Liver (tissue), 9 donors: ENCODE data around the gene IQCM. TPM values are rescaled to one million over a fixed set of nuclear protein-coding genes. Genes with fewer than 3 reads are reported as not detected.

Experiments
- DNase-seq: peaks from one replicate; pipeline ENCODE4 v3.0.0-alpha.2; 2017; ENCODE audit warnings: low spot score
- H3K27ac ChIP-seq, 2 donors: one replicate each; pipeline ENCODE4 v1.7.0; 2013; ENCODE audit warnings: inconsistent platforms in 2 of 2, low read length in 2 of 2, control low read depth in 1 of 2, low read depth in 1 of 2, mild to moderate bottlenecking in 1 of 2
- H3K27me3 ChIP-seq, 4 donors: one replicate each; pipeline versions ENCODE4 v1.6.1 to v1.7.0; 2013; ENCODE audit warnings: low read length in 3 of 4, inconsistent platforms in 1 of 4, mild to moderate bottlenecking in 1 of 4, moderate library complexity in 1 of 4; ENCODE audit not compliant: control insufficient read depth in 4 of 4, insufficient read depth in 4 of 4
- H3K36me3 ChIP-seq, 4 donors: one replicate each; pipeline versions ENCODE4 v1.6.1 to v1.7.0; 2013; ENCODE audit warnings: low read length in 3 of 4, mild to moderate bottlenecking in 3 of 4, low read depth in 1 of 4, moderate library complexity in 1 of 4; ENCODE audit not compliant: control insufficient read depth in 4 of 4, insufficient read depth in 3 of 4
- H3K4me1 ChIP-seq, 4 donors: one replicate each; pipeline versions ENCODE4 v1.6.1 to v1.7.0; 2013; ENCODE audit warnings: low read length in 3 of 4, mild to moderate bottlenecking in 3 of 4, moderate library complexity in 1 of 4; ENCODE audit not compliant: control insufficient read depth in 4 of 4, insufficient read depth in 4 of 4
- H3K4me3 ChIP-seq, 3 donors: one replicate each; pipeline versions ENCODE4 v1.6.1 to v1.7.0; 2013; ENCODE audit warnings: low read length in 3 of 3, control low read depth in 1 of 3, low read depth in 1 of 3, mild to moderate bottlenecking in 1 of 3
- H3K9ac ChIP-seq, 2 donors: one replicate each; pipeline ENCODE4 v1.7.0; 2013; ENCODE audit warnings: low read length in 2 of 2, mild to moderate bottlenecking in 2 of 2, moderate library complexity in 2 of 2, control low read depth in 1 of 2, low read depth in 1 of 2
- H3K9me3 ChIP-seq, 4 donors: one replicate each; pipeline versions ENCODE4 v1.6.1 to v1.7.0; 2013; ENCODE audit warnings: low read length in 3 of 4; ENCODE audit not compliant: control insufficient read depth in 4 of 4
- EGR1 ChIP-seq, 2 donors: IDR thresholded peaks; 2 replicates each; pipeline ENCODE4 v1.6.1; 2016 to 2018; ENCODE audit warnings: antibody characterized with exemption in 2 of 2, low read depth in 2 of 2
- FOXA1 ChIP-seq: IDR thresholded peaks from 2 replicates; pipeline ENCODE4 v1.6.1; 2016; ENCODE audit warnings: antibody characterized with exemption
- FOXA2 ChIP-seq: IDR thresholded peaks from 2 replicates; pipeline ENCODE4 v1.6.1; 2016; ENCODE audit warnings: antibody characterized with exemption
- GABPA ChIP-seq, 2 donors: IDR thresholded peaks in 1 of 2; conservative IDR thresholded peaks in 1 of 2; 2 replicates each; pipeline ENCODE4 v1.6.1; 2016; ENCODE audit warnings: antibody characterized with exemption in 2 of 2, mild to moderate bottlenecking in 1 of 2, moderate library complexity in 1 of 2
- HNF4A ChIP-seq, 2 donors: conservative IDR thresholded peaks; 2 replicates each; pipeline ENCODE4 v1.6.1; 2016; ENCODE audit warnings: antibody characterized with exemption in 2 of 2, mild to moderate bottlenecking in 2 of 2
- HNF4G ChIP-seq: IDR thresholded peaks from 2 replicates; pipeline ENCODE4 v1.6.1; 2016; ENCODE audit warnings: antibody characterized with exemption
- JUND ChIP-seq, 2 donors: IDR thresholded peaks; 2 replicates each; pipeline ENCODE4 v1.6.1; 2016; ENCODE audit warnings: antibody characterized with exemption in 2 of 2
- NR2F2 ChIP-seq: IDR thresholded peaks from 2 replicates; pipeline ENCODE4 v1.6.1; 2016; ENCODE audit warnings: antibody characterized with exemption
- RAD21 ChIP-seq, 2 donors: IDR thresholded peaks; 2 replicates each; pipeline ENCODE4 v1.6.1; 2016; ENCODE audit warnings: antibody characterized with exemption in 2 of 2, mild to moderate bottlenecking in 2 of 2
- RXRA ChIP-seq, 2 donors: IDR thresholded peaks; 2 replicates each; pipeline ENCODE4 v1.6.1; 2017 to 2018; ENCODE audit warnings: antibody characterized with exemption in 2 of 2, mild to moderate bottlenecking in 1 of 2
- SP1 ChIP-seq: IDR thresholded peaks from 2 replicates; pipeline ENCODE4 v1.6.1; 2018; ENCODE audit warnings: antibody characterized with exemption, mild to moderate bottlenecking
- TAF1 ChIP-seq: conservative IDR thresholded peaks from 2 replicates; pipeline ENCODE4 v1.6.1; 2016; ENCODE audit warnings: antibody characterized with exemption, mild to moderate bottlenecking
- YY1 ChIP-seq: IDR thresholded peaks from 2 replicates; pipeline ENCODE4 v1.6.1; 2016; ENCODE audit warnings: antibody characterized with exemption, mild to moderate bottlenecking
- WGBS: extraction: QIAGEN DNeasy Blood & Tissue Kit; methylation state at CpG from one replicate; pipeline ENCODE4 v1.1.7; 2013; 5-methylcytosine and 5-hydroxymethylcytosine counted together
- polyA plus RNA-seq, 2 donors: library from polyadenylated mRNA; stranded (reverse) in 1 of 2; unstranded in 1 of 2; fragments of 200-250 nt in 1 of 2; fragments of >200 nt in 1 of 2; fragmentation: Nextera tagmentation in 1 of 2; extraction: Ambion mirVana in 1 of 2; gene quantifications; one replicate each; pipeline versions ENCODE4 v1.2.1 to v1.2.3, GENCODE V29; 2013 to 2015
- total RNA-seq, 2 donors: library from RNA; depleted of rRNA; stranded (reverse); fragments of >200 nt; gene quantifications; one replicate each; pipeline ENCODE4 v1.2.3, GENCODE V29; 2014
- TF ChIP-seq, protein P1 (sequence below): IDR thresholded peaks from 2 replicates; pipeline ENCODE4 v1.6.1; 2016; ENCODE audit warnings: antibody characterized with exemption
- TF ChIP-seq, protein P2 (sequence below): fragments of 150-350 bp; IDR thresholded peaks from 2 replicates; pipeline ENCODE4 v1.5.1; 2017; ENCODE audit warnings: improper control_type of control experiment, low read depth, low read length; ENCODE audit not compliant: missing input control
- TF ChIP-seq, protein P3 (sequence below): IDR thresholded peaks from 2 replicates; pipeline ENCODE4 v1.6.1; 2016; ENCODE audit warnings: antibody characterized with exemption
- TF ChIP-seq, protein P4 (sequence below): IDR thresholded peaks from 2 replicates; pipeline ENCODE4 v1.6.1; 2016; ENCODE audit warnings: antibody characterized with exemption
- TF ChIP-seq, protein P5 (sequence below): IDR thresholded peaks from 2 replicates; pipeline ENCODE4 v1.6.1; 2016; ENCODE audit warnings: antibody characterized with exemption, mild to moderate bottlenecking
- donor health status: healthy.
- donor health status: healthy.
- donor health status: healthy.
- donor health status: healthy.
- donor health status: healthy.

The IQCM gene
- total and polyA plus RNA-seq, 4 donors: 0.08 TPM; not detected in 3

DNA sequence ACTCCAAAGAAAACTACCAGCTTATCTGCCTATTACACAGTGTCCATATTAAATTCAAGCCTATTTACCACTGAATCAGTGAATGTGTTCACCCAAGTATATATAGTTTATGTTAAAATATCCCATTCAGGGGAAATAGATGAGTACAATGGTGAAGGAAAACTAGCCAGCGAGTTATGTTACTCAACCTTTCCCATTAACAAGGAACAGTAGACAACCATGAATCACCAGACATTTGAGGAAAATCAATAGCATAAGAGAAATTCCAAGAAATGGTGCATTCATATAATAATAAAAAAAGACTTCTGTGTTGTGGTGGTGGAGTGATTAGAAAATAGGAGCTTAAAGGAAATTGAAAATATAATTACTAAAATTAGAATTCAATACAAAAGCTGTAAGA, 21.3 kb downstream of the IQCM start:
- Histone ChIP-seq H3K4me1 (peaks cover 0 to 2% (median 0%) of the 10 kb centered on the region in 4 donors), H3K9ac (no peak overlapping the region), H3K4me3 (no peak overlapping the region), H3K27ac (no peak overlapping the region), H3K9me3 (no peaks in the 10 kb centered on the region), H3K27me3 (no peaks in the 10 kb centered on the region), H3K36me3 (no peaks in the 10 kb centered on the region)
- 86% methylated on average over 1 of the region's 1 CpG for WGBS
- no peak for DNase-seq
- no peak for TF ChIP-seq NR2F2
- TF ChIP-seq, protein P1, sequence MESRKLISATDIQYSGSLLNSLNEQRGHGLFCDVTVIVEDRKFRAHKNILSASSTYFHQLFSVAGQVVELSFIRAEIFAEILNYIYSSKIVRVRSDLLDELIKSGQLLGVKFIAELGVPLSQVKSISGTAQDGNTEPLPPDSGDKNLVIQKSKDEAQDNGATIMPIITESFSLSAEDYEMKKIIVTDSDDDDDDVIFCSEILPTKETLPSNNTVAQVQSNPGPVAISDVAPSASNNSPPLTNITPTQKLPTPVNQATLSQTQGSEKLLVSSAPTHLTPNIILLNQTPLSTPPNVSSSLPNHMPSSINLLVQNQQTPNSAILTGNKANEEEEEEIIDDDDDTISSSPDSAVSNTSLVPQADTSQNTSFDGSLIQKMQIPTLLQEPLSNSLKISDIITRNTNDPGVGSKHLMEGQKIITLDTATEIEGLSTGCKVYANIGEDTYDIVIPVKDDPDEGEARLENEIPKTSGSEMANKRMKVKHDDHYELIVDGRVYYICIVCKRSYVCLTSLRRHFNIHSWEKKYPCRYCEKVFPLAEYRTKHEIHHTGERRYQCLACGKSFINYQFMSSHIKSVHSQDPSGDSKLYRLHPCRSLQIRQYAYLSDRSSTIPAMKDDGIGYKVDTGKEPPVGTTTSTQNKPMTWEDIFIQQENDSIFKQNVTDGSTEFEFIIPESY: no peak
- TF ChIP-seq, protein P2, sequence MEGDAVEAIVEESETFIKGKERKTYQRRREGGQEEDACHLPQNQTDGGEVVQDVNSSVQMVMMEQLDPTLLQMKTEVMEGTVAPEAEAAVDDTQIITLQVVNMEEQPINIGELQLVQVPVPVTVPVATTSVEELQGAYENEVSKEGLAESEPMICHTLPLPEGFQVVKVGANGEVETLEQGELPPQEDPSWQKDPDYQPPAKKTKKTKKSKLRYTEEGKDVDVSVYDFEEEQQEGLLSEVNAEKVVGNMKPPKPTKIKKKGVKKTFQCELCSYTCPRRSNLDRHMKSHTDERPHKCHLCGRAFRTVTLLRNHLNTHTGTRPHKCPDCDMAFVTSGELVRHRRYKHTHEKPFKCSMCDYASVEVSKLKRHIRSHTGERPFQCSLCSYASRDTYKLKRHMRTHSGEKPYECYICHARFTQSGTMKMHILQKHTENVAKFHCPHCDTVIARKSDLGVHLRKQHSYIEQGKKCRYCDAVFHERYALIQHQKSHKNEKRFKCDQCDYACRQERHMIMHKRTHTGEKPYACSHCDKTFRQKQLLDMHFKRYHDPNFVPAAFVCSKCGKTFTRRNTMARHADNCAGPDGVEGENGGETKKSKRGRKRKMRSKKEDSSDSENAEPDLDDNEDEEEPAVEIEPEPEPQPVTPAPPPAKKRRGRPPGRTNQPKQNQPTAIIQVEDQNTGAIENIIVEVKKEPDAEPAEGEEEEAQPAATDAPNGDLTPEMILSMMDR: no peak

DNA sequence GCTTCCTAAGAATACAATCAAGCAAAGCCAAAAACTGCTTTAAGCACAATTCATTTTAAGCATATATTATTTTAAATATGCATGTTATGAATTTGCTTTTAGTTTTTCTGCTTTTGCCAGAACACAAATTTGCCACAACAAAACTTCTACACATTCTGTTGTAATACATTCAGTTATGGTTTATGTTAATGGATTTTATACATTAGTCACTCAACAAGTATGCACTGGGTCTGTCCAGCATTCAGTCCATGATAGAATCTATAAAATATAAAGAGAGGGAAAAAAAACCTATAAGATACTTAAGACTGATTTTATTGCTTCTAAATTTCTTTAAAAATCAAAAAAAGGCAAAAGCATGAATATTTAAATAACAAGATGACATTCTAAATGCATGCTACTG, 22.2 kb downstream of the IQCM start:
- H3K27me3 ChIP-seq: no peaks in the 10 kb centered on the region
- TF ChIP-seq FOXA1 (no peak), RAD21 (IDR thresholded peaks at IDR 0.05) (no peak), EGR1 (IDR thresholded peaks at IDR 0.05; ENCODE audit: low read depth in 2 of 2) (no peak), FOXA2 (no peak), HNF4A (conservative IDR thresholded peaks at IDR 0.05) (no peak), TAF1 (no peak), HNF4G (no peak), JUND (IDR thresholded peaks at IDR 0.05) (no peak), GABPA (IDR thresholded peaks at IDR 0.05 in 1 of 2, conservative IDR thresholded peaks at IDR 0.05 in 1 of 2) (no peak), YY1 (no peak), NR2F2 (no peak), SP1 (no peak), RXRA (IDR thresholded peaks at IDR 0.05) (no peak)
- TF ChIP-seq, protein P3, sequence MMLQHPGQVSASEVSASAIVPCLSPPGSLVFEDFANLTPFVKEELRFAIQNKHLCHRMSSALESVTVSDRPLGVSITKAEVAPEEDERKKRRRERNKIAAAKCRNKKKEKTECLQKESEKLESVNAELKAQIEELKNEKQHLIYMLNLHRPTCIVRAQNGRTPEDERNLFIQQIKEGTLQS: no peak
- TF ChIP-seq, protein P2: no peak
- TF ChIP-seq, protein P4, sequence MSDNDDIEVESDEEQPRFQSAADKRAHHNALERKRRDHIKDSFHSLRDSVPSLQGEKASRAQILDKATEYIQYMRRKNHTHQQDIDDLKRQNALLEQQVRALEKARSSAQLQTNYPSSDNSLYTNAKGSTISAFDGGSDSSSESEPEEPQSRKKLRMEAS: no peak
- TF ChIP-seq, protein P5, sequence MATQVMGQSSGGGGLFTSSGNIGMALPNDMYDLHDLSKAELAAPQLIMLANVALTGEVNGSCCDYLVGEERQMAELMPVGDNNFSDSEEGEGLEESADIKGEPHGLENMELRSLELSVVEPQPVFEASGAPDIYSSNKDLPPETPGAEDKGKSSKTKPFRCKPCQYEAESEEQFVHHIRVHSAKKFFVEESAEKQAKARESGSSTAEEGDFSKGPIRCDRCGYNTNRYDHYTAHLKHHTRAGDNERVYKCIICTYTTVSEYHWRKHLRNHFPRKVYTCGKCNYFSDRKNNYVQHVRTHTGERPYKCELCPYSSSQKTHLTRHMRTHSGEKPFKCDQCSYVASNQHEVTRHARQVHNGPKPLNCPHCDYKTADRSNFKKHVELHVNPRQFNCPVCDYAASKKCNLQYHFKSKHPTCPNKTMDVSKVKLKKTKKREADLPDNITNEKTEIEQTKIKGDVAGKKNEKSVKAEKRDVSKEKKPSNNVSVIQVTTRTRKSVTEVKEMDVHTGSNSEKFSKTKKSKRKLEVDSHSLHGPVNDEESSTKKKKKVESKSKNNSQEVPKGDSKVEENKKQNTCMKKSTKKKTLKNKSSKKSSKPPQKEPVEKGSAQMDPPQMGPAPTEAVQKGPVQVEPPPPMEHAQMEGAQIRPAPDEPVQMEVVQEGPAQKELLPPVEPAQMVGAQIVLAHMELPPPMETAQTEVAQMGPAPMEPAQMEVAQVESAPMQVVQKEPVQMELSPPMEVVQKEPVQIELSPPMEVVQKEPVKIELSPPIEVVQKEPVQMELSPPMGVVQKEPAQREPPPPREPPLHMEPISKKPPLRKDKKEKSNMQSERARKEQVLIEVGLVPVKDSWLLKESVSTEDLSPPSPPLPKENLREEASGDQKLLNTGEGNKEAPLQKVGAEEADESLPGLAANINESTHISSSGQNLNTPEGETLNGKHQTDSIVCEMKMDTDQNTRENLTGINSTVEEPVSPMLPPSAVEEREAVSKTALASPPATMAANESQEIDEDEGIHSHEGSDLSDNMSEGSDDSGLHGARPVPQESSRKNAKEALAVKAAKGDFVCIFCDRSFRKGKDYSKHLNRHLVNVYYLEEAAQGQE: no peak
- TF ChIP-seq, protein P1: no peak
- no peak overlapping the region for H3K9ac ChIP-seq
- no peaks in the 10 kb centered on the region for H3K9me3 ChIP-seq
- no peaks in the 10 kb centered on the region for H3K36me3 ChIP-seq
- H3K4me1 ChIP-seq: peaks cover 0 to 2% (median 0%) of the 10 kb centered on the region in 4 donors
- H3K4me3 ChIP-seq: no peak overlapping the region
- DNase-seq: no peak
- no peak overlapping the region for H3K27ac ChIP-seq
